ENCODE results near the gene NACC2.

NACC2 gene

DNA sequence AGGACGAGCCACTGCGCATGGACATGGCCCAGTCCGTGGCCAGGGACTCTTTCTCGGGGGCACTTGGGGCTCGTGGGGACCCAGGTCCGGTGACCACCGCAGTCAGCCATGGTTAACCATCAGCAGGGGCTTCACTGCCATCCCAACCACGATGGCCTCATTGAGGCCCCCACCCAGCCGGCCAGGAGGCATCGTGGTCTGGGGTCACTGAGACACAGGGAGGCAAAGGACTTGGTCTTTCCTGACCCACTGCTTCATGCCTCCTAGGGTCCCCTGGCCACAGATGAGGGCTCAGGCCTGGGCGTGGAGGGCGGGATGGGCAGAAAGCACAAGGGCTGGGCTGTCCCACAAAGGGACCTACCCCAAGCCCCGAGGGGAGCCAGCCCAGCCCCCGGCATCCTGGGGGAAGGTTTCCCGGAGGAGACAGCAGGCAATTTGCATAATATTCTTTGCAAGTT is 6.6 kb downstream of the NACC2 start:
- H3K4me3 ChIP-seq (ENCODE audit: low read length) = no peak overlapping the region
- no peaks in the 10 kb centered on the region for H3K9me3 ChIP-seq (replicated peaks; ENCODE audit: low read length)
- H3K4me1 ChIP-seq (ENCODE audit: control insufficient read depth, insufficient read depth, low read length) = peaks cover 41% of the 10 kb centered on the region
- no peaks in the 10 kb centered on the region for H3K27me3 ChIP-seq (ENCODE audit: control insufficient read depth, insufficient read depth, low read length)
- no peak overlapping the region for H3K4me2 ChIP-seq (ENCODE audit: low read length)
- H3K36me3 ChIP-seq (ENCODE audit: insufficient read depth, low read length) = peaks cover 6% of the 10 kb centered on the region
- no peak overlapping the region for H3K9ac ChIP-seq (ENCODE audit: low read depth, low read length)

DNA sequence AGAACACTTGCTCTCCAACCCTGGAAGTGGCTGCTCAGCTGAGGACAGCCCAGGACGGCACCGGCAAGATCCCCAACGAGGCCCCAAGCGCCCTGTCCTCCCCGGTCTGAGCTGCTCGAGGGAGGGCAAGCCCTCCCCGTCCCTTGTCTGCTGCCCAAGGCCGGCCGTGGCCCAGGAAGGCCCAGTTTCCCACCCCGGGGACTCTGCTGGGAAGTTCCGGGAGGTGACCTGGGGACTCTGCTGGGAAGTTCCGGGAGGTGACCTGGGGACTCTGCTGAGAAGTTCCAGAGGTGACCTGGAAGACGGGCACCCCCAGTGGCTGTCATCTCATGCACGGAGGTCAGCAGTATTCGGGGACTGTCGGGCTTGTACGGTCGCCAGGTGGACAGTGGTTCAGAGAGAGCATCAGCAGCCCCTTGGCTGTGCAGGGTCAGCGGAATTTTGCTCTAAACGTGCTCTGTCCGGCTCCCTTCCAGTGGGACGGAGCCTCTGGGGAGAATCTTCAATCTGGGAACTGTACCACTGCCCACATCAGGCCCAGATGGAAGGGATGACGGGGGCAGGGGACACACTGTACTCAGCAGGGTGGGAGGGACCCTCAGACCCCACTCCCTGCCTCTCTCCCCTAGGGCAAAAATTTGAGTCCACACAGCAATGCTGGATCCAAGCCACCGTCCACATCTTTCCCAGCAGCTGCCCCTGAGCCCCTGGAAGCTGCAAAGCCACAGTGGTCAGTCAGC is 7.2 kb downstream of the NACC2 start:
- no peak overlapping the region for H3K4me2 ChIP-seq (ENCODE audit: low read length)
- peaks cover 35% of the 10 kb centered on the region for H3K4me1 ChIP-seq (ENCODE audit: control insufficient read depth, insufficient read depth, low read length)
- H3K27me3 ChIP-seq (ENCODE audit: control insufficient read depth, insufficient read depth, low read length) = no peaks in the 10 kb centered on the region
- H3K9ac ChIP-seq (ENCODE audit: low read depth, low read length) = no peak overlapping the region
- no peak overlapping the region for H3K4me3 ChIP-seq (ENCODE audit: low read length)
- H3K36me3 ChIP-seq (ENCODE audit: insufficient read depth, low read length) = peaks cover 9% of the 10 kb centered on the region
- H3K9me3 ChIP-seq (replicated peaks; ENCODE audit: low read length) = no peaks in the 10 kb centered on the region

DNA sequence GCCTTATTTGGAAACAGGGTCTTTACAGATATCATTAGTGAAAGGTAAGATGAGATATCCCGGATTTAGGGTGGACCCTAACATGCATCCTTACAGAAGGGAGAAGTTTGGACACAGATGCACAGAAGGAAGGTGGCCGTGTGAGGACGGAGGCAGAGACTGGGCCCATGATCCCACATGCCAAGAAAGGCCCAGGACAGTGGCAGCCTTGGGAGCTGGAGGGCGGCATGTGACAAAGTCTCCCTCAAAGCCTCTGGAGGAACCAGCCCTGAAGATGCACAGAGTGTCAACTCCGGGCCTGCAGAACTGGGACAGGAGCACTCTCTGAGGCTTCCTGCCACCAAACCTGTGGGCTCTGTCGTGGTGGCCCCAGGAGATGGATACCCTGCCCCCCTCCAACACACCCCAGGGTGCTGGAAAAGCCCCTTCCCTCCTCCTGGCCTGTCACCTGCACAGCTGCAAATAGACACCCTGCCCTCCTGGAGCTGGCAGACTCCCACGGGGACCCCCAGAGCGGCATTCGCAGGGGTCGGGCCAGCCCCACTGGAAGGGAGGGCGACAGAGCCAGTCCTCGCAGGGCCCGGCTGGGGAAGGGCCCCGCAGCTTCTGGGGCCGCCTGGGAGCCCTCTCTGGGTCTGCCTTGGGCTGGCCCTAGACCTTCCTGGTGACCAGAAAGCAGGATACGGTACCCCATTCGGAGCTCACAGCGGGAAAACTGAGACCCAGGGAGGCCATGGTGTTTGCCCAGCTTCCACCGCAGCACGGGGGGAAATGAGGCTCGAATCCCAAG is 7.9 kb downstream of the NACC2 start:
- H3K9ac ChIP-seq (ENCODE audit: low read depth, low read length) = no peak overlapping the region
- H3K9me3 ChIP-seq (replicated peaks; ENCODE audit: low read length) = no peaks in the 10 kb centered on the region
- peaks cover 32% of the 10 kb centered on the region for H3K4me1 ChIP-seq (ENCODE audit: control insufficient read depth, insufficient read depth, low read length)
- H3K27me3 ChIP-seq (ENCODE audit: control insufficient read depth, insufficient read depth, low read length) = no peaks in the 10 kb centered on the region
- no peak overlapping the region for H3K4me2 ChIP-seq (ENCODE audit: low read length)
- peaks cover 5% of the 10 kb centered on the region for H3K36me3 ChIP-seq (ENCODE audit: insufficient read depth, low read length)
- no peak overlapping the region for H3K4me3 ChIP-seq (ENCODE audit: low read length)

DNA sequence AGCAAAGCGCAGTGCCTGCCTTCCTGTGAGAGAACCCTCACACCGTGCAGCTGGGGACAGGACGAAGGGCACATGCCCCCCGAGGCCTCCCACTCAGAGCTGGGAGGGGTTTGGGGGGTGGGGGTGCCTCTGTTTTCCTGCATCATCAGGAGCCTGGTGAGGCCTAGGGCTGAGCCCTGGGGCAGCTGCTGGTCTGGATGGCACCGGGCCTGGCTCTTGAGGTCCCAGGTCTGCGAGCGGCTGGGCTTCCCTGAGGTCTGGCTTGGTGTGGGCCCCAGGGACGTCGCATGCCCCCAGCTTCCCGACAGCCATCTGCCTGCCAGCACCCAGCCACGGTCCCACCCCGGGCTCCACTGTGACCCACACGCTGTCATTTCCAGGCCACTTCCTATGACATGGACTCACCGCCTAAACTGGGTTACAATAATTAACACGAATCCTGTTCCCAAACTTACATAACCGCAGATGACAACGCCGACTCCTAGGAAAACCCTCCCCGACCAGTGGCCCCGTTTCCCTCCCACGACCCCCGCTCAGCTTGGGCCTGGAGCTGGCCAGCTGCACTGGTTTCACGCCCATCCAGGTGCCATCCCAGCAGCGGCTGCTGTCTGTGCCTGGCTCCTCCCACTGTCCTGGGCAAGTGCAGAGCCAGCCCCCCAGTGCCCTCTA is 8.7 kb downstream of the NACC2 start:
- peaks cover 24% of the 10 kb centered on the region for H3K4me1 ChIP-seq (ENCODE audit: control insufficient read depth, insufficient read depth, low read length)

DNA sequence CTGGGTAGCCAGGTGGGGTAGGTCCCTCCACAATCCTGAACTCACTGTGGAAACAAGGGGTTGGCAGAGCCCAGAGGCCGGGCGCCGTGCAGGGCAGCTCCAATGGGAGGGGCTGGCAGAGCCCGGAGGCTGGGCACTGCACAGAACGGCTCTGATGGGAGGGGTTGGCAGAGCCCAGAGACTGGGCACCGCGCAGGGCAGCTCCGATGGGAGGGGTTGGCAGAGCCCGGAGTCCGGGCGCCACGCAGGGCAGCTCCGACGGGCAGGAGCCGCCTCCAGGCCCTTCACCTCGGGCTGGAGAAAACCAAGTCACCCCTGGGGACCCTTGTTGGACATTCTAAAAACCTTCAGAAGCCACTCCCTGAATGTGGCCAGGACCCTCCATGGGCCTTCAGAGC is 9.3 kb downstream of the NACC2 start:
- Histone ChIP-seq H3K27me3 (ENCODE audit: control insufficient read depth, insufficient read depth, low read length) (no peaks in the 10 kb centered on the region), H3K9ac (ENCODE audit: low read depth, low read length) (no peak overlapping the region), H3K9me3 (replicated peaks; ENCODE audit: low read length) (no peaks in the 10 kb centered on the region), H3K4me2 (ENCODE audit: low read length) (peak overlapping the region; percentile 54), H3K4me1 (ENCODE audit: control insufficient read depth, insufficient read depth, low read length) (peaks cover 22% of the 10 kb centered on the region), H3K36me3 (ENCODE audit: insufficient read depth, low read length) (peaks cover 4% of the 10 kb centered on the region), H3K4me3 (ENCODE audit: low read length) (no peak overlapping the region)

More for the DNA sequence above, 8.7 kb downstream of the NACC2 start:
- Histone ChIP-seq H3K9me3 (replicated peaks; ENCODE audit: low read length) (no peaks in the 10 kb centered on the region), H3K9ac (ENCODE audit: low read depth, low read length) (no peak overlapping the region), H3K4me3 (ENCODE audit: low read length) (no peak overlapping the region), H3K4me2 (ENCODE audit: low read length) (peak overlapping the region; percentile 54), H3K36me3 (ENCODE audit: insufficient read depth, low read length) (peaks cover 4% of the 10 kb centered on the region), H3K27me3 (ENCODE audit: control insufficient read depth, insufficient read depth, low read length) (no peaks in the 10 kb centered on the region)

DNA sequence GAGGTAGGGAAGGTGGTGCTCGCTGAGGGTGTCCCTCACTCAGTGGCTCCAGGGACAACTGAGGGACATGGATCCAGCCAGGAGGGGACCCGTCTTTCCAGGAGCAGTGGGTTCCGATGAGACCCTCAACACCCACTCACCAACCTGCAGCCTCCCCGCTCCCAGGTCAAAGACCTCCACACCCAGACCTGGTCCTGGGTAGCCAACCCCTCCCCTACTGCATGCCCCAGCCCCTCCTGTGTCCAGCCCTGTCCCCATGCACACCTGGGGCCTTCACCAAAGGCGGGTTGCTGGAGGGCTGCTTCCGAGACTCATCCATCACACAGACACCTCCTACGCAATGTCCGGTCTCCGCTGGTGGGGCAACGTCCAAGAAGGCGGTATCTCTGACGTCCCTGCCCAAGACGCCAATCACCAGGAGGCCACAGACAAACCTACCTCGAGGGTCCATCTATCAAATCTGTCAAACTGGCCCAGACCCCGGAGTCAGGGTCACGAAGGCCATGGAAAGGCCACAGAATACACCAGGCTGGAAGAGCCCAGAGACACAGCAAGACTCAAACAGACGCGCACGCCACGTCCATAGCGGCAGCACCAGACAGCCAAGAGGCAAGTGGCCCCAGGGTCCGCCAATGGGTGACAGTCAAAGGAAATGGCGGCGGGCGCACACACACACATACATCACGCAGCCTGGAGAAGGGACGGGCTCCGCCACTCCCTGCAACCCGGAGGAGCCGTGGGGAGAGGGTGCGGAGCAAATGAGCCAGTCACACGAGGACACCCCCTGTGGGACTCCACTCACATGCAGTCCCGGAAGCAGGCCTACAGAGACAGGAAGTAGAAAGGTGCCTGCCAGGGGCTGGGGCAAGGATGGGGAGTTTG is 10.8 kb downstream of the NACC2 start:
- H3K4me1 ChIP-seq (ENCODE audit: control insufficient read depth, insufficient read depth, low read length) = peaks cover 30% of the 10 kb centered on the region
- no peaks in the 10 kb centered on the region for H3K27me3 ChIP-seq (ENCODE audit: control insufficient read depth, insufficient read depth, low read length)
- no peak overlapping the region for H3K9ac ChIP-seq (ENCODE audit: low read depth, low read length)
- no peak overlapping the region for H3K4me2 ChIP-seq (ENCODE audit: low read length)
- H3K36me3 ChIP-seq (ENCODE audit: insufficient read depth, low read length) = peaks cover 4% of the 10 kb centered on the region
- H3K4me3 ChIP-seq (ENCODE audit: low read length) = no peak overlapping the region
- no peaks in the 10 kb centered on the region for H3K9me3 ChIP-seq (replicated peaks; ENCODE audit: low read length)

DNA sequence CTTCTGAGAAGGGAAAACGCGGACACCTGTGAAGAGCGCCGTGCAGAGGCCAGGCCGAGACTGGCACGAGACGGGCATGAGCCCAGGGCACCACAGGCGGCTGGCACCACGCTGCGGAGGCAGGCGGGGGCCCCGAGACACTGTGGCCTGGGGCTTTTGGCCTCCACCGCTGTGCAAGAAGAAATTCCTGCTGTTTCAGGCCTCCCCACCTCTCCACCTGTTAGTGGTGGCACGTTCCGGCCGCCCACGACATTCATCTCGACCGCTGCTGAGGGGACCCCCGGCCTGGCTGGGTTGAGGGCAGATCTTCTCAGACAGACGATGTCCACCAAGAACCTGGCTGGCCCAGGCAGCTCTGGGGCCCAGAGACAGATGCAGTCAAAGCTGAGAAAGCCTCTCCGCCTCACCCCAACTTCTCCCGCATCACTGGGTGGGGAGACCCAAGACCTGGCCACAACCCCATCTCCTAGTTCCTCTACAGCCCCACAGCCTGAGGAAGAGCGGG is 11.5 kb downstream of the NACC2 start:
- Histone ChIP-seq H3K9me3 (replicated peaks; ENCODE audit: low read length) (no peaks in the 10 kb centered on the region), H3K4me3 (ENCODE audit: low read length) (no peak overlapping the region), H3K36me3 (ENCODE audit: insufficient read depth, low read length) (peaks cover 4% of the 10 kb centered on the region), H3K4me1 (ENCODE audit: control insufficient read depth, insufficient read depth, low read length) (peaks cover 34% of the 10 kb centered on the region), H3K4me2 (ENCODE audit: low read length) (no peak overlapping the region), H3K9ac (ENCODE audit: low read depth, low read length) (no peak overlapping the region), H3K27me3 (ENCODE audit: control insufficient read depth, insufficient read depth, low read length) (no peaks in the 10 kb centered on the region)

DNA sequence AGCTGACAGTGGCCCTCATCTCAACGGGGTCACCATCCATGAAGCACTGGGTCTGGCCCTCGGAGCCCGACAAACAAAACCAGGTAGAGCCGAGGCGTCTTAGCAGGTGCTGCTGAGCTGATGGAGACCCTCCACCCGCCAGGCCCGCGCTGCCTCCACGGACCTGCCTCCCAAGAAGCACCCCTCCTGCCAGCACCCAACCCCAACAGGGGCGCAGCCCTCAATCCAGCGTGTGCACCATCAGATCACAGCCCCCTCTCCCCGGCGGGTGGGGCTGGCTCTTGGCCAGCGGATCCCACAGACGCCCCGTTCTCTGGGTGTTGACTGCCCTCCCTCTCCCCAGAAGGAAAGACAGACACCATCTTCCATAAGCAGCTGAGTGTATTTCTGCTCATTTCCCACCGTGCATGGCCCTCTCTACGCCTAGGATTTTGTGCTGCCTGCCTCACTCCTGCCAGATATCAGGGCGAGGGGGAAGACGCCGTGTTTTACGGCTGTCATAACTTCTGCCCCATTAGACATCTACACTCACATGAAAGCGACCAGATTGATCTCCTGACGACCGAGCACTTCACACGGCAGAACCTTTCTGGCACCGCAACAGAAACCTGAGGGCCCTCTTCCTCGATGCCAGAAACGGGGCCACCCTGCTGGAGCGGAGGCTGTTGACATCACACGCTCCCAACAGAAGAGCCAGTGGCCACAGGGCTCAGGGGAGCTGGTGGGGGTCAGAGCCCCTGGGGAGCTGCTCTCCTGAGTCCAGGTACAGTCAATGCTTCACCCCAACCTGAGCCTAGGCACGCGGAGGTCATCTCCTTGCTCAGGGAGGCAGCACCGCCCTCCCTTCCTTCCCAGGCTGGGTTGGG is 12.4 kb downstream of the NACC2 start:
- Histone ChIP-seq H3K9ac (ENCODE audit: low read depth, low read length) (no peak overlapping the region), H3K27me3 (ENCODE audit: control insufficient read depth, insufficient read depth, low read length) (no peaks in the 10 kb centered on the region)

DNA sequence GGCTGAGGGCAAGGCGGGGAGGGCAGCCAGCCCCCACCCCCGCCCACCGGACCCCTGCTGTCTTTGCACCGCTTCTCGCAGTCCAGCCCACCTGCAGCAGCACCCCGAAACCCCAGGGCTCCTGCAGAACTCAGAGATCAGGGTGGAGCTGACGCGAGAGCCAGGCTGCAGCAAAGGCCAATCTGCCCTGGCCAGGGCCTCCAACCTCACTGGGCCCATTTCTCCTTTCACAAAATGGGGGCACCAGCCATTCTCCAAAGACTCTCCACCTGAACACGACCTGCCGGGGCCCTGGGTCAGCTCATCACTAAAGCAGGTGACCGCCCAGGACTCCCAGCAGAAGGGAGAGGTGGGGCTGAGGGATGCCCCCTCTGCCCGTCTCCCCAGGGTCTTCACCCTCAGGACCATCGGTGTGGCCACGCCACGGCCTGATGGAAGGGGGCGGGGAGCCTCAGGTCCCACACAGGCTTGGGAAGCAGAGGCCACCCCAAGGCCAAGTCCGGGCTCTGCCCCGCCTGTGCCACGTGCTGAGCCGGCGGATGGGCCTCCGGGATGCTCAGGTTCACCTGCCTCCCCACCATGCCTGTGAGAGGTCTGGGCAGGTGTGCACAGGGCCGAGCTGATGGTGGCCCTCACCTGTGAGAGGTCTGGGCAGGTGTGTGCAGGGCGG is 13.1 kb downstream of the NACC2 start:
- Histone ChIP-seq H3K9ac (ENCODE audit: low read depth, low read length) (no peak overlapping the region), H3K4me1 (ENCODE audit: control insufficient read depth, insufficient read depth, low read length) (peaks cover 34% of the 10 kb centered on the region), H3K9me3 (replicated peaks; ENCODE audit: low read length) (no peaks in the 10 kb centered on the region), H3K27me3 (ENCODE audit: control insufficient read depth, insufficient read depth, low read length) (no peaks in the 10 kb centered on the region), H3K36me3 (ENCODE audit: insufficient read depth, low read length) (peaks cover 4% of the 10 kb centered on the region), H3K4me3 (ENCODE audit: low read length) (no peak overlapping the region), H3K4me2 (ENCODE audit: low read length) (no peak overlapping the region)

More for the DNA sequence above, 12.4 kb downstream of the NACC2 start:
- Histone ChIP-seq H3K4me1 (ENCODE audit: control insufficient read depth, insufficient read depth, low read length) (peaks cover 34% of the 10 kb centered on the region), H3K36me3 (ENCODE audit: insufficient read depth, low read length) (peaks cover 4% of the 10 kb centered on the region), H3K4me3 (ENCODE audit: low read length) (no peak overlapping the region), H3K4me2 (ENCODE audit: low read length) (no peak overlapping the region), H3K9me3 (replicated peaks; ENCODE audit: low read length) (no peaks in the 10 kb centered on the region)
